ENCODE measurements around the gene ORMDL3.

GRCh38 chr17:39952680-39953470, 25.5 kb upstream of the ORMDL3 start:
- TF ChIP-seq EP300 (IDR thresholded peaks at IDR 0.05): no peak
- TF ChIP-seq CTCF (IDR thresholded peaks at IDR 0.05): no peak
